ENCODE results near the gene CD276.
"Not testable (repeated sequence)": the region's sequence is repeated elsewhere in the genome, so short reads cannot be mapped to it uniquely, and the experiment has no call there.

The CD276 gene

GRCh38 chr15:73683777-73684580, at the start of gene CD276:
CD276 (plus strand) TSS chr15:73684383; CDS start chr15:73699640, 15,257 bp downstream.
- no peak for DNase-seq (ENCODE audit: low read depth in 2 of 2)

GRCh38 chr15:73637527-73637926, 46.7 kb upstream of the CD276 start:
- no peak for DNase-seq (ENCODE audit: low read depth in 2 of 2)

- DNase-seq (ENCODE audit: low read depth in 2 of 2): not testable (repeated sequence)
Observed at GRCh38 chr15:73639464-73639863, 44.7 kb upstream of the CD276 start.

GRCh38 chr15:73647259-73648013, 36.7 kb upstream of the CD276 start:
- DNase-seq (ENCODE audit: low read depth in 2 of 2): no peak

GRCh38 chr15:73648014-73648295, 36.2 kb upstream of the CD276 start:
- no peak for DNase-seq (ENCODE audit: low read depth in 2 of 2)

GRCh38 chr15:73650416-73651126, 33.6 kb upstream of the CD276 start:
- DNase-seq (ENCODE audit: low read depth in 2 of 2): no peak

GRCh38 chr15:73654659-73655058, 29.5 kb upstream of the CD276 start:
- DNase-seq (ENCODE audit: low read depth in 2 of 2): no peak

- no peak for DNase-seq (ENCODE audit: low read depth in 2 of 2)
Observed at GRCh38 chr15:73655724-73656123, 28.5 kb upstream of the CD276 start.

- DNase-seq (ENCODE audit: low read depth in 2 of 2): no peak
Observed at GRCh38 chr15:73658645-73659044, 25.5 kb upstream of the CD276 start.

GRCh38 chr15:73660455-73660854, 23.7 kb upstream of the CD276 start:
- no peak for DNase-seq (ENCODE audit: low read depth in 2 of 2)

GRCh38 chr15:73674587-73674986, 9.6 kb upstream of the CD276 start:
- no peak for DNase-seq (ENCODE audit: low read depth in 2 of 2)

- DNase-seq (ENCODE audit: low read depth in 2 of 2): no peak
Observed at GRCh38 chr15:73677146-73677607, 7.0 kb upstream of the CD276 start.

- DNase-seq (ENCODE audit: low read depth in 2 of 2): no peak
Observed at GRCh38 chr15:73677733-73678132, 6.5 kb upstream of the CD276 start.

GRCh38 chr15:73678498-73678897, 5.7 kb upstream of the CD276 start:
- no peak for DNase-seq (ENCODE audit: low read depth in 2 of 2)

- no peak for DNase-seq (ENCODE audit: low read depth in 2 of 2)
Observed at GRCh38 chr15:73679180-73679579, 5.0 kb upstream of the CD276 start.

GRCh38 chr15:73679964-73680363, 4.2 kb upstream of the CD276 start:
- no peak for DNase-seq (ENCODE audit: low read depth in 2 of 2)

- DNase-seq (ENCODE audit: low read depth in 2 of 2): no peak
Observed at GRCh38 chr15:73680549-73680948, 3.6 kb upstream of the CD276 start.

- DNase-seq (ENCODE audit: low read depth in 2 of 2): no peak
Observed at GRCh38 chr15:73681063-73681462, 3.1 kb upstream of the CD276 start.

GRCh38 chr15:73681856-73682599, 2.2 kb upstream of the CD276 start:
- no peak for DNase-seq (ENCODE audit: low read depth in 2 of 2)

- no peak for DNase-seq (ENCODE audit: low read depth in 2 of 2)
Observed at GRCh38 chr15:73682600-73683090, 1.5 kb upstream of the CD276 start.

GRCh38 chr15:73683257-73683776, 866 bp upstream of the CD276 start:
- DNase-seq (ENCODE audit: low read depth in 2 of 2): no peak
